GM12891 (cell line): Measurements from ENCODE around the gene MCM9.

ENCODE experiments used
- PAX5 ChIP-seq: IDR thresholded peaks from 2 replicates; pipeline ENCODE4 v1.6.1; 2011; ENCODE audit warnings: low read length, moderate library complexity, mild to moderate bottlenecking; ENCODE audit not compliant: insufficient read depth, severe bottlenecking
- POLR2A ChIP-seq: IDR thresholded peaks from 2 replicates; pipeline ENCODE4 v1.6.1; 2011; ENCODE audit warnings: low read depth, low read length, control low read depth
- POLR2AphosphoS5 ChIP-seq: IDR thresholded peaks from 2 replicates; pipeline ENCODE4 v1.6.1; 2011; ENCODE audit warnings: low read depth, low read length, control low read depth
- POU2F2 ChIP-seq: IDR thresholded peaks from 2 replicates; pipeline ENCODE4 v1.6.1; 2011; ENCODE audit warnings: low read depth, mild to moderate bottlenecking, control low read depth, low read length, moderate library complexity
- TAF1 ChIP-seq: IDR thresholded peaks from 2 replicates; pipeline ENCODE4 v1.6.1; 2011; ENCODE audit warnings: low read depth, low read length, control low read depth

DNA sequence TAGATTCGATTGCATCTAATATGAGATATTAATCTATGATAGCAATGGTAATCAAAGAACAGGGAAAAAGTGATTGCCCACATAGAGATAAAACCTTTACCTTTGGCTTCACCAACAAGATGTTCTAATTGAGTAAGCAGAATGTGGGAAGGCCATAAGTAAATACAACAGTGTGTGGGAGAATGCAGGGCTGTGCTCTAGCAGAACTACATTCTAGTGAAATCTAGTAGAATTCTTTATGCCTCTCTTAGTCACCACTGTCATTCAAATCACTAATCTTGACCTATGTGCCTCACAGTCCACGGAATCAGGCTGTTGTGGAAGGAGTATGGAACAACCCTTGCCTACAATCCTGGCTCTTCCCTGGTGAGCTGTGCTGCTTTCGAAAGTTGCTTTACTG is 30.4 kb upstream of the MCM9 start:
- TF ChIP-seq POLR2A (no peak), PAX5 (no peak), POLR2AphosphoS5 (no peak), TAF1 (no peak), POU2F2 (no peak)
